Activated CD8-positive, alpha-beta memory T cell treated with anti-CD3 and anti-CD28 coated beads for 48 hours (primary cell): Measurements from ENCODE around the gene GPR108.
"Not testable (repeated sequence)": the region's sequence is repeated elsewhere in the genome, so short reads cannot be mapped to it uniquely, and the experiment has no call there.

Experiments
- DNase-seq, 3 experiments: peaks; one replicate each; pipeline ENCODE4 v3.0.0-alpha.2; 2020; ENCODE audit warnings: low read depth in 2 of 3, low spot score in 2 of 3

GPR108 gene

GRCh38 chr19:6737284-6737872 lies at the start of gene GPR108:
Gene GPR108, minus strand, starts transcription at chr19:6737580. Its CDS starts 4 bp downstream, at chr19:6737576.
- DNase-seq = peak; percentile 94 to 98 (median 96)

DNA sequence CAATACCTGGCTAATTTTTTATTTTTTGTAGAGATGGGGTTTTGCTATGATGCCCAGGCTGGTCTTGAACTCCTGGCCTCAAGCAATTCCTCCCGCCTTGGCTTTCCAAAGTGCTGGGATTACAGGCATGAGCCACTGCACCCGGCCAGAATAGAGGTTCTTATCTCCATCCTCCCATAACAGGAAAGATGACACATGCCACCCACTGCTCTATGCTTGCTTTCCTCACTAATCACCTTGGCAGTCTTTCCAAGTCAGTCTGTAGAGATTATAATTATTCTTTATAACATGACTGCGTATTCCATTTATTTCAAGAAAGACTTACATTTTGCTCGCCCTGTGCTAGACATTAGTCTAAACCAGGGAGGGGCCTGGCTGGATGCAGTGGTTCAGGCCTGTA lies 41.8 kb upstream of the GPR108 start:
- DNase-seq = no peak

- no peak for DNase-seq
Measured at GRCh38 chr19:6778386-6778785, 41.0 kb upstream of the GPR108 start.

- DNase-seq = no peak
Measured at GRCh38 chr19:6777434-6777833, 40.1 kb upstream of the GPR108 start.

DNA sequence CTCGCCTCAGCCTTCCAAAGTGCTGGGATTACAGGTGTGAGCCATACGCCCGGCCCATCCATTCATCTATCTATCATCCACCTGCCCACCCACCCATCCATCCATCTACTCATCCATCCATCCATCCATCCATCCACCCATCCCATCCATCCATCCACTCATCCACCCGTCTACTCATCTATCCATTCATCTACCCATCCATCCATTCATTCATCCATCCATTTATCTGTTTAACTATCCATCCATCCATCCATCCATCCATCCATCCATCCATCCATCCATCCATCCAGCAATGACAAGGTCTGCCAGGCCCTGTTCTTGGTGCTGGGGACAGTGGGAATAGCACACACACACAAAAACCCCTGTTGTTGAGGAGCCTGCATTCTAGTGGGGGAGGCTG lies 39.6 kb upstream of the GPR108 start:
- DNase-seq = no peak

- not testable (repeated sequence) for DNase-seq
Measured at GRCh38 chr19:6776045-6776444, 38.7 kb upstream of the GPR108 start.

DNA sequence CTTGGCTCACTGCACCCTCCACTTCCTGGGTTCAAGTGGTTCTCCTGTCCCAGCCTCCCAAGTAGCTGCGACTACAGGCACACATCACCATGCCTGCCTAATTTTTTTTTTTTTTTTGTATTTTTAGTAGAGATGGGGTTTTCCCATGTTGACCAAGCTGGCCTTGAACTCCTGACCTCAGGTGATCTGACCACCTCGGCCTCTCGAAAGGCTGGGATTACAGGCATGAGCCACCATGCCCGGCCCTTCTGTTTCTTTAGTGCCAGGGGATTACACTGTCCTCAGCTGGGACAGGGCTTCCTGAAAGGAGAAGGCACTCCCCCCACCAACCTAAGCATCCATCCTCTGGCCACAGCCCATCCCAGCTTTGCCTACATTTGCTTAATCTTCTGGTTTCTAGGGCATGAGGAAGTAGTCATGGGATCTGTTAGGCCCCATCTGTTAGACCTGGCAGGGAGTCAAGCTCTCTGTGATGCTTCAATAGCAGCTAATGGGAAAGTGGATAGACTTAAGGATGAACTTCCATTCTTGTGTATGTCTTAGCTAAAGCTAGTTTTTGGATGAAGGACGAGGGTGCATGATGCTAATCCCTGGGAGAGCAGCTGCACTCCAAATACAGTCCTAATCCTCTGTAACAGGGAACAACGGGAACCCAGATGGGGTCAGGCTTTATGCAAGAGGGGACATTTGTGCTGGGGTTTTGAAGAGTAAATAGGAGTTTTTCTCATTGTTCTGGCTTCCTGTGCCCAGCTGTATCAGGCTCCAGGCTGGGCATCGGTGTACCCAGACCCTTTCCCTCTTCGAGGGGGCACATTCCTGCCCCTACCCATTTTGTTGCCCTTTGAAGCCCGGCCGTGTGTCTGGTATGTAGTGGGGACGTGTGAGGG lies 37.7 kb upstream of the GPR108 start:
- no peak for DNase-seq

DNA sequence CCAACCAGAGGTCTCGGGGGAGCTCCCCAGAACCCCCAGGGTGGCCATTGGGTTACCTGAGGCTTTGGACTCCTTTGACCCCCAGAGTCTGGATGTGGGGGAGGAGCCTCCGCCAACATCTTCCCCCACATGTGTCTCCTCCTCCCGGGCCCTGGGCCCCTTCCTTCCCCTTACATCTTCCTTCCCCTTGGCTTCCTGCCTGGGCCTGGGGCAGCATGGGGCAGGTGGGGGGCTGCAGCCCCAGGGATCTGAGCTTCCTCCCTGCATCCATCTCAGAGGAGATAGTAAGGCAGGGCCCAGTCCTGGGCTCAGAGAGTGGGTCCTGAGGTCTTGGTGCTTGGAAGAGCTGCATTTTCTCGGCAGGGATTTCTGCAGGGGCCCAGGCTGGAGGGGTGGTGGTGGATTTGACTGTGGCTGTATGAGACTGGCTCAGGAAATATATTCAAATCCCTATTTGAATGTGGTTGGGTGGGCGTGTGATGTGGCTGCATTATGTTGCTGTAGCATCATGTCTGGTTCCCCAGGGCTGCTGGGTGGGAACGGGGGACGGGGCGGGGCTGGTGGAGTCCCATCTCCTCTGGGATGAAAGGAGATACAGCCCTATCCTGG lies 36.0 kb upstream of the GPR108 start:
- DNase-seq = peak; percentile 33 to 51 (median 44)

DNA sequence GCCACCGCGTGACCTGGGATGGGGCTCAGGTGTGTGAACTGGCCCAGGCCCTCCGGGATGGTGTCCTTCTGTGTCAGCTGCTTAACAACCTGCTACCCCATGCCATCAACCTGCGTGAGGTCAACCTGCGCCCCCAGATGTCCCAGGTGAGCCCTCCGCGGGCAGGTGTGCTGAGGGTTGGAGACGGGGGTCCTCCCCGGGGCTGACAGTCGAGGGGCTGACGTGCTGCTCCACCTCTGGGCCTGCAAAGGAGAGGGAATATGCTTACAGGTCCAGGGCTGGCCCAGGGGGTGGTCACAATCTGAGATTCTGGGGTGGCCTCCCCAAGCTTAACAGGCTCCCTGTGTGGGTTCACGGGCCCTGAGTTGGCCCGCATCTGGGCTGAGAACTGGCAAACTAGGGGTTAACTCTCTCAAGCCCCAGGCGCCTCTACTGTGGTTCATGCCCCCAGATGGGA lies 35.5 kb upstream of the GPR108 start:
- no peak for DNase-seq

DNA sequence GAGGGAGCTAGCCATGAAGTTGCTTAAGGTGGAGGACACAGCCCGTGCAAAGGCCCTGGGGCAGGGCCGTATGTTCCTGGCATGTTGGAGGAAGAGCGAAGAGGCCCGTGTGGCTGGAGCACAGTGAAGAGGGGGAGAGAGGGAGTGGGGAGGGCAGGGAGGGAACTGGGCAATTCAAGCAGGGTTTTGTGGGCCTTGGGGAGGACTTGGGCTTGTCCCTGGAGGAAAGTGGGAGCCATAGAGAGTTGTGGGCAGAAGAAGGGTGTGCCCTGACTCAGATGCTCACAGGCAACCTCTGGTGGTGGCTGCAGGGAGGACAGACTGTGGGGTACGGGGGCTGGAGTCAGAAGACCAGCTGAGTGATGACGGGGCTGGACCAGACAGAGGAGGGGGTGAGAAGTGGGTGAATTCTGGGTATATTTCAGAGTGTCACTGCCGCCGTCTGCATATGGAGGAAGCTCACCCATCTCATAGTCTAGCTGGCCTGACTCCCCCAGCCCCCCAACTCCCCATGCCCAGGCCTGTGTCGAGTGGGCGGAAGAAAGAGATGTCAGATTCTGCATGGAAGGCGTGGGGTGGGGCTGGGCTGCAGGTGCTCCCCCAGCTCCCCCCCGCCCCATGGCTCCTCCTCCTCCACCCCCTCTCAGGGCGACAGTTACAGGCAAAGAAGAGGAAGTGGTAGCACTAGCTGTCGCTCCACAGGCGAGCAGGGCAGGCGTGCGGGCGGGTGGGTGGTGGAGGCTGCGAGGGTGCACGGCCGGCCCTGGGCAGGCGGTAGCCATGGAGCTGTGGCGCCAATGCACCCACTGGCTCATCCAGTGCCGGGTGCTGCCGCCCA lies 34.9 kb upstream of the GPR108 start, which contains the start of gene VAV1:
TSS of gene VAV1 (plus strand) at position 681 of the 838 bp plus-strand sequence. CDS start at position 781, 100 bp downstream.
- DNase-seq = peak; percentile 49 to 65 (median 55)

DNA sequence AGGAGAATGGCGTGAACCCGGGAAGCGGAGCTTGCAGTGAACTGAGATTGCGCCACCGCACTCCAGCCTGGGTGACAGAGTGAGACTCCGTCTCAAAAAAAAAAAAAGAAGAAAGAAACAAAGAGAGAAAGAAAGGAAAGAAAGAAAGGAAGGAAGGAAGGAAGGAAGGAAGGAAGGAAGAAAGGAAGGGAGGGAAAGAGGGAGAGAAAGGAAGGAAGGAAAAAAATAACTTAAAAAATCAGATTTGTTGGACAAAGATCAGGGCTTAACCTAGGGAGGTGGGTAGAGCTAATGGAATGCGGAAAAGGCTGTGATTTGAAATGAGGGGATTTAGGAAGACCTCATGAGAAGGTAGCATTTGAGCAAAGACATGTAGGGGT lies 34.3 kb upstream of the GPR108 start:
- DNase-seq = not testable (repeated sequence)

- DNase-seq = no peak
Measured at GRCh38 chr19:6769006-6769619, 31.7 kb upstream of the GPR108 start.

DNA sequence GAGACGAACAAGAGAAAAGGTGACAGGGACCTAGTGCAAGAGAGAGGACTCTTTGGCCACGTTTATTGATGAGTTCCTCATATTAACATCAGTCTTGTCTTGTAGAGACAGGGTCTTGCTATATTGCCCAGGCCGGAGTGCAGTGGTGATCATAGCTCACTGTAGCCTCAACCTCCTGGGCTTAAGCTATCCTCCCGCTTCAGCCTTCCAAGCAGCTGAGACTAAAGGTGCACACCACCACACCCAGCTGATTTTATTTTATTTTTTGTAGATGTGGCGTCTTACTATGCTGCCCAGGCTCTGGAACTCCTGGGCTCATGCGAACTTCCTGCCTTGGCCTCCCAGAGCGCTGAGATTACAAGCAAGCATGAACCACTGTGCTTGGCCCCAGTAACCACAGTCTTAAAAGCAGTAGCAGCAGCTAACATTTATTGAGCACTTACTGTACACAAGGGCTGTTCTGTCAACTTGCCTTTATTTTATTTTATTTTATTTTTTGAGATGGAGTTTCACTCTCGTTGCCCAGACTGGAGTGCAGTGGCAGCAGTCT lies 30.9 kb upstream of the GPR108 start:
- no peak for DNase-seq

- peak; percentile 80 to 86 (median 81) for DNase-seq
Measured at GRCh38 chr19:6767357-6768235, 30.2 kb upstream of the GPR108 start, which contains the start of gene SH2D3A. Gene SH2D3A, minus strand, starts transcription at chr19:6767435. Its CDS starts 3,687 bp downstream, at chr19:6763748.

- no peak for DNase-seq
Measured at GRCh38 chr19:6767081-6767356, 29.6 kb upstream of the GPR108 start.

DNA sequence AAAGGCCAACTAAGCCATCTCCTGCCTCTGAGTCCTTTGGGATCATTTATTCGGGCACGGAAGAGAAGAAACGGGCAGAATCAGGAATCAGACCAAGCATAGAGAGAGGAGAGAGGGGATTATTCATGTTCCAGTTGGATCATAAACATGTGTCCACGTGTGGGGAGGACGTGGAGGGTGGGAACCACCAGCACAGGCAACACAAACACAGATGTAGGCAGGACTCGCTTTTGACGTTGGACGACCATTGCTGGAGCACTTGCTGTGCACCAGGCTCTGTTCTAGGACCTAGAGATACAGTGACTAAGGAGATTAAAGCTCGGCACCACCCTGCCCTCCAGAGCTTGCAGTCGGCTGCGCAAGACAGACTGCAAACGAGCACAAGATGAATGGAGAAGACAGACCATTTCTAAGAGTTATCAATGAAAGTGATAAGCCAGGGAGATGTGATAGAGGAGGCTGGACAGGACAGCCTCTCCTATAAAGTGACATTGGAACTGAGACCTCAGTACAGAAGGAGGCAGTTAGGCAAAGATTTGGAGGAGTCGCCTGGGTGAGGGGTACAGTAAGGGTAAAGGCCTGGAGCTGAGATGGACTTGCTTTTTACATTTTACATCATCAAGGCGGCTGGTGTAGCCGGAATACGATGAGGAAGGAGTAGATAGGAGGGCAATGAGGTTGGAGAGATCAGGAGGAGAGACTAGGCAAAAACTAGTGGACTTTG lies 29.1 kb upstream of the GPR108 start:
- no peak for DNase-seq

DNA sequence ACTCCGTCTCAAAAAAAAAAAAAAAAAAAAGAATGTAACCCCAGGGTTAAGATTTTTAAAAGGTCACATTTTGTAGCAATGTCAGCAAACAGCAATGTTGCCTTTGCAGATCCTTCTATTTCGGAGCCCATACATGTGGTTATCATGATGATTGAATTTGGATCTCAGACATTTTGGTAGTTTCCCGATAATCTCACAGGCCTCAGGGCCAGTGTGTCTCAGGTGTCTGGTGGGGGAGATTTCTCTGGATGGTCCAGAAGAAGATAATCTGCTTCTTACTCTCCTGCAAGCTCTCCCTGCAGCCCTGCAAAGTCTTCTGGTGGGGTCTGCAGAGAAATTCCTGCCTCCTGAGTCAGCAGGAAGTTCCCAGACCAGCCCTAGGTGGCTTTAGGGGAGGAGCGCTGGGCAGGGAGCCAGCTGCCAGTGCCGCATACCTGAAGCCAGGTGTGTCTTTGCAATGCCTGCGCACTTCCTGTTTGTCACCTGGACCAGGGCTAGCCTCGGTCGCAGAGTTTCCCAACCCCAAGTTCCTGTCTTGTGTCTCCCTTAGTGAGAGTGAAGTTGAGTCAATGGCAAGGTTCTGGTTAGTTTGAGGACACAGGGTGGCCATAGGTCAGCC lies 28.5 kb upstream of the GPR108 start:
- DNase-seq = no peak

- not testable (repeated sequence) for DNase-seq
Measured at GRCh38 chr19:6762253-6762797, 24.9 kb upstream of the GPR108 start.
